ENCODE data around the gene C1QTNF8.

DNA sequence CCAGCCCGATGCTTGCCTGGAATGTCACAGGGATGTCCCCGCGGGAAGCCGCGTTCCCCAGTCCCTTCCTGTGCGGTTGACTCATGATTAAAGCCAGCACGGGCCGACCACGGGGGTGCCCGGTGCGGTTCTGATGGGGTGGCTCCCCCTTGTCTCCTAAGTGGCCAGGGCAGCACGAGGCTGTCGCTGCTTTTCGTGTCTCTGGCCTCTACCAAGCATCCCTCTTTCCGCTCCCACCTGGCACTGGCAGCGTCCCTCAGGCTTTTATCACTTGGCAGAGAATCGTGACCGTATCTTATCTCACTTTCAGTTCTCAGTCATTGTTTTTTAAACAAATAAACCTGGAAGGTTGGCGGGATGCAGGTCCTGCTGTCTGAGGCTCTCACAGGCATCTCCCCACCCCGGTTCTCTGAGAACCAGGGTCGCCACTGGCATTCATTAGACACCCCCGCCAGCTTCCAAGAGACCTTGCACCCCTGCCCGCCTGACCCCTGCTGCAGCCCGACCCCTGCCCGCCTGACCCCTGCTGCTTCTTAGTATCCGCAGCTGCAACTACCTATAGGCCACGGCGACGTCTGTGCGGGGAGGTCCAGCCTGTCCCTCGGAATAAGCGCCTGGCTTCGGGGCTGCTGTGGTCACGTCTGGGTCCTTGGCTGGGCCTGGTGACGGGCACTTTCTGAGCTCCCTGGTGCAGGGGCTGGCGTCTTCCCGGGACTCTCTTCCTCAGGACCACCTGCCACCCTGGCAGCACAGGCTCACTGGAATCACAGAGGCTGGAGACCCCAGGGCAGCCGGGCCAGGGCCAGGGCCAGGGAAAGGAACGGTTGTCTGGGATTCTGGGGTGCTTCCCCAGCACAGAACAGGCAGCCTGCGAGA, 7.5 kb downstream of the C1QTNF8 start:
- TF ChIP-seq, protein P1, sequence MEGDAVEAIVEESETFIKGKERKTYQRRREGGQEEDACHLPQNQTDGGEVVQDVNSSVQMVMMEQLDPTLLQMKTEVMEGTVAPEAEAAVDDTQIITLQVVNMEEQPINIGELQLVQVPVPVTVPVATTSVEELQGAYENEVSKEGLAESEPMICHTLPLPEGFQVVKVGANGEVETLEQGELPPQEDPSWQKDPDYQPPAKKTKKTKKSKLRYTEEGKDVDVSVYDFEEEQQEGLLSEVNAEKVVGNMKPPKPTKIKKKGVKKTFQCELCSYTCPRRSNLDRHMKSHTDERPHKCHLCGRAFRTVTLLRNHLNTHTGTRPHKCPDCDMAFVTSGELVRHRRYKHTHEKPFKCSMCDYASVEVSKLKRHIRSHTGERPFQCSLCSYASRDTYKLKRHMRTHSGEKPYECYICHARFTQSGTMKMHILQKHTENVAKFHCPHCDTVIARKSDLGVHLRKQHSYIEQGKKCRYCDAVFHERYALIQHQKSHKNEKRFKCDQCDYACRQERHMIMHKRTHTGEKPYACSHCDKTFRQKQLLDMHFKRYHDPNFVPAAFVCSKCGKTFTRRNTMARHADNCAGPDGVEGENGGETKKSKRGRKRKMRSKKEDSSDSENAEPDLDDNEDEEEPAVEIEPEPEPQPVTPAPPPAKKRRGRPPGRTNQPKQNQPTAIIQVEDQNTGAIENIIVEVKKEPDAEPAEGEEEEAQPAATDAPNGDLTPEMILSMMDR (IDR thresholded peaks at IDR 0.05) = no peak
- no peak for TF ChIP-seq POLR2A (IDR thresholded peaks at IDR 0.05)
- TF ChIP-seq POLR2AphosphoS5 (IDR thresholded peaks at IDR 0.05) = no peak

All from prostate gland (tissue), 2 donors.